Uterus (tissue), 4 donors: Measurements from ENCODE around the gene KCNQ1OT1. TPM values are rescaled to one million over a fixed set of nuclear protein-coding genes. Genes with fewer than 3 reads are reported as not detected.

Experiments used
- DNase-seq, 2 donors: peaks; one replicate each; pipeline ENCODE4 v3.0.0-alpha.2; 2019 to 2020
- H3K27ac ChIP-seq, 2 donors: fragments of 200-600 bp; sonication (generic); 1 replicate in 1 of 2; 2 replicates in 1 of 2; pipeline ENCODE4 v1.5.1; 2016 to 2018
- H3K27me3 ChIP-seq, 2 donors: fragments of 200-600 bp; sonication (generic); one replicate each; pipeline ENCODE4 v1.5.1; 2018 to 2019; ENCODE audit warnings: control low read depth in 1 of 2
- H3K36me3 ChIP-seq, 2 donors: fragments of 200-600 bp; sonication (generic); one replicate each; pipeline ENCODE4 v1.5.1; 2019; ENCODE audit warnings: control low read depth in 1 of 2
- H3K4me1 ChIP-seq, 2 donors: fragments of 200-600 bp; sonication (generic); one replicate each; pipeline ENCODE4 v1.5.1; 2018 to 2019; ENCODE audit warnings: control low read depth in 1 of 2
- H3K4me3 ChIP-seq, 2 donors: fragments of 200-600 bp; sonication (generic); 1 replicate in 1 of 2; 2 replicates in 1 of 2; pipeline ENCODE4 v1.5.1; 2018 to 2019; ENCODE audit warnings: mild to moderate bottlenecking in 1 of 2
- H3K9me3 ChIP-seq, 2 donors: fragments of 200-600 bp; sonication (generic); one replicate each; pipeline ENCODE4 v1.5.1; 2019; ENCODE audit warnings: control low read depth in 1 of 2
- POLR2A ChIP-seq, 2 donors: fragments of 450-650 bp; IDR thresholded peaks; one replicate each; pipeline ENCODE4 v1.6.1; 2016; ENCODE audit warnings: antibody characterized with exemption in 2 of 2, mild to moderate bottlenecking in 1 of 2, moderate library complexity in 1 of 2
- intact Hi-C: fragments of 100-400 bp; cut with DNase I; formaldehyde crosslinking; loops from one replicate; pipeline ENCODE4 v1.15.1; 2023; ENCODE audit warnings: low total_unique reads
- total RNA-seq, 4 donors: library from RNA; depleted of rRNA in 3 of 4; stranded (reverse); fragments of >200 nt in 3 of 4; gene quantifications; one replicate each; pipeline versions ENCODE4 v1.1.0 to v1.2.4, GENCODE V29; 2014 to 2023
- TF ChIP-seq, protein P1 (sequence below), 4 experiments: fragments of 200-600 bp in 2 of 4; fragments of 450-650 bp in 2 of 4; sonication (generic) in 2 of 4; IDR thresholded peaks; one replicate each; pipeline ENCODE4 v1.5.1; 2016 to 2019; ENCODE audit warnings: antibody characterized with exemption in 4 of 4, mild to moderate bottlenecking in 2 of 4, moderate library complexity in 1 of 4
- donor health status: DM: yes; HTN: yes; CAD: no.

Gene KCNQ1OT1
- total RNA-seq, 4 donors from 2014 or later = 2.6 to 19.4 (median 10.9) TPM

GRCh38 chr11:2736577-2737225 is 36.9 kb upstream of the KCNQ1OT1 start:
- no peaks in the 10 kb centered on the region for H3K9me3 ChIP-seq
- H3K27me3 ChIP-seq = no peaks in the 10 kb centered on the region
- no peak overlapping the region for H3K27ac ChIP-seq
- H3K4me1 ChIP-seq = peaks cover 0 to 6% of the 10 kb centered on the region in 2 donors
- DNase-seq = no peak
- H3K4me3 ChIP-seq = no peak overlapping the region
- no peak for TF ChIP-seq POLR2A (IDR thresholded peaks at IDR 0.05)
- TF ChIP-seq, protein P1, sequence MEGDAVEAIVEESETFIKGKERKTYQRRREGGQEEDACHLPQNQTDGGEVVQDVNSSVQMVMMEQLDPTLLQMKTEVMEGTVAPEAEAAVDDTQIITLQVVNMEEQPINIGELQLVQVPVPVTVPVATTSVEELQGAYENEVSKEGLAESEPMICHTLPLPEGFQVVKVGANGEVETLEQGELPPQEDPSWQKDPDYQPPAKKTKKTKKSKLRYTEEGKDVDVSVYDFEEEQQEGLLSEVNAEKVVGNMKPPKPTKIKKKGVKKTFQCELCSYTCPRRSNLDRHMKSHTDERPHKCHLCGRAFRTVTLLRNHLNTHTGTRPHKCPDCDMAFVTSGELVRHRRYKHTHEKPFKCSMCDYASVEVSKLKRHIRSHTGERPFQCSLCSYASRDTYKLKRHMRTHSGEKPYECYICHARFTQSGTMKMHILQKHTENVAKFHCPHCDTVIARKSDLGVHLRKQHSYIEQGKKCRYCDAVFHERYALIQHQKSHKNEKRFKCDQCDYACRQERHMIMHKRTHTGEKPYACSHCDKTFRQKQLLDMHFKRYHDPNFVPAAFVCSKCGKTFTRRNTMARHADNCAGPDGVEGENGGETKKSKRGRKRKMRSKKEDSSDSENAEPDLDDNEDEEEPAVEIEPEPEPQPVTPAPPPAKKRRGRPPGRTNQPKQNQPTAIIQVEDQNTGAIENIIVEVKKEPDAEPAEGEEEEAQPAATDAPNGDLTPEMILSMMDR (IDR thresholded peaks at IDR 0.05) = no peak
- intact Hi-C loops = no loop called here
- no peaks in the 10 kb centered on the region for H3K36me3 ChIP-seq

DNA sequence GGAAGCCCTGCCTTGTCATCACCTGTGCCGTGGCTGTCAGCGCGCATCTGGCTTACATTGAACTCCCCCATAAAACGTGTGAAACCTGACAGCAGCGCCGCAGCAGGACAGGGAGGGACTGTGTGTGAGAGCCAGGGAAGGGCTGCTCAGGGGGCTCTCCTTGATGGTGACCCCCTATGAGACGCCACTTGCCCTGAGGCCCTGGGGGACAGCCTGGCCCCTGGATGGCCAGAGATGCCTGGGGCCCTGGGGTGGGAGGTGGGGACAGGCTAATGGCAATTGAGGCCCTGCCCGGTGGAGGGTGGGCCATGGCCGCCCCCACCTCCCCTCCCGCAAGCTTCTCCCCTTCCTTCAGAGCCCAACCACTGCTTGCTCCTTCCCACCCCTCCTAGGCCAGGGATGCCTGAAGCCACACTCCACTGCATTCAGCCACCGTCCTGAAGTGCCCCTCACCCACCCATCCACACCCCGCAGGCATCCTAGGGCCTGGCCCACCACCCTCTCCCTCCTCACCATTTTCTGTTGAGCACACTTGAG is 35.3 kb upstream of the KCNQ1OT1 start:
- Histone ChIP-seq H3K27ac (no peak overlapping the region), H3K27me3 (no peaks in the 10 kb centered on the region), H3K36me3 (no peaks in the 10 kb centered on the region), H3K4me1 (no peaks in the 10 kb centered on the region), H3K4me3 (no peak overlapping the region), H3K9me3 (no peaks in the 10 kb centered on the region)
- no peak for TF ChIP-seq POLR2A (IDR thresholded peaks at IDR 0.05)
- TF ChIP-seq, protein P1 (IDR thresholded peaks at IDR 0.05) = no peak
- intact Hi-C loops = no loop called here
- DNase-seq = no peak

GRCh38 chr11:2734181-2735052 is 34.6 kb upstream of the KCNQ1OT1 start:
- no peaks in the 10 kb centered on the region for H3K27me3 ChIP-seq
- intact Hi-C loops = no loop called here
- DNase-seq = no peak
- no peaks in the 10 kb centered on the region for H3K36me3 ChIP-seq
- TF ChIP-seq, protein P1 (IDR thresholded peaks at IDR 0.05) = no peak
- TF ChIP-seq POLR2A (IDR thresholded peaks at IDR 0.05) = no peak
- H3K27ac ChIP-seq = no peak overlapping the region
- no peak overlapping the region for H3K4me3 ChIP-seq
- no peaks in the 10 kb centered on the region for H3K9me3 ChIP-seq
- H3K4me1 ChIP-seq = no peaks in the 10 kb centered on the region

- H3K27me3 ChIP-seq = no peaks in the 10 kb centered on the region
- intact Hi-C loops = no loop called here
- no peaks in the 10 kb centered on the region for H3K36me3 ChIP-seq
- no peak overlapping the region for H3K27ac ChIP-seq
- H3K4me3 ChIP-seq = no peak overlapping the region
- DNase-seq = no peak
- TF ChIP-seq POLR2A (IDR thresholded peaks at IDR 0.05) = no peak
- TF ChIP-seq, protein P1 (IDR thresholded peaks at IDR 0.05) = no peak
- no peaks in the 10 kb centered on the region for H3K9me3 ChIP-seq
- no peaks in the 10 kb centered on the region for H3K4me1 ChIP-seq
Measured at GRCh38 chr11:2732940-2733628, 33.3 kb upstream of the KCNQ1OT1 start.
